KOPT-K1 (cell line): ENCODE results near the gene COL18A1.
"Not testable (repeated sequence)": the region's sequence is repeated elsewhere in the genome, so short reads cannot be mapped to it uniquely, and the experiment has no call there.

ENCODE experiments used
- H3K27ac ChIP-seq: fragments of 200-600 bp; sonication (generic); 2 replicates; pipeline ENCODE4 v1.5.1; 2016; ENCODE audit warnings: antibody characterized with exemption, mild to moderate bottlenecking, low read depth, low read length; ENCODE audit not compliant: poor library complexity, severe bottlenecking
- H3K36me3 ChIP-seq: fragments of 200-600 bp; sonication (generic); 2 replicates; pipeline ENCODE4 v1.5.1; 2017; ENCODE audit warnings: antibody characterized with exemption, mild to moderate bottlenecking, low read length, moderate library complexity; ENCODE audit not compliant: insufficient read depth
- H3K9me3 ChIP-seq: fragments of 200-600 bp; sonication (generic); 2 replicates; pipeline ENCODE4 v1.5.1; 2017; ENCODE audit warnings: antibody characterized with exemption, low read length, mild to moderate bottlenecking; ENCODE audit not compliant: insufficient read depth, poor library complexity, severe bottlenecking

COL18A1 gene

GRCh38 chr21:45517249-45518065 is 112.5 kb downstream of the COL18A1 start:
- H3K36me3 ChIP-seq, result peaks cover 98% of the 10 kb centered on the region
- no peak overlapping the region for H3K27ac ChIP-seq
- peaks cover 44% of the 10 kb centered on the region for H3K9me3 ChIP-seq

DNA sequence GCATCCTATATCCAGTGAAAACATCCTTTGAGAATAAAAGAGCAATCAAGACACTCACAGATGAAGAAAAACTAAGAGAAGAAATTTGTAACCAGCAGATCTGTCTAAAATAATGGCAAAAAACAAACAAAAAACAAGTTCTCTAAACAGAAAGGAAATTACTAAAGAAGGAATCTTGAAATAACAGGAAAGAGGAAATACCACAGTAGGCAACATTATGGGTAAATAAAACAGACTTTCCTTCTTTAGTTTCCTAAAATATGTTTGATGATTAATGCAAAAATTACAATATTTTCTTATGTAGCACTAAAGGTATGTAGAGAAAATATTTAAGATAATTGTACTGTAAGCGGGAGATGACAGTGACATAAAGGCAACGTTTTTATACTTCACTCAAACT is 113.8 kb downstream of the COL18A1 start:
- no peak overlapping the region for H3K27ac ChIP-seq
- peaks cover 57% of the 10 kb centered on the region for H3K9me3 ChIP-seq
- peaks cover 98% of the 10 kb centered on the region for H3K36me3 ChIP-seq

- H3K9me3 ChIP-seq, result peaks cover 57% of the 10 kb centered on the region
- H3K27ac ChIP-seq, result no peak overlapping the region
- peaks cover 97% of the 10 kb centered on the region for H3K36me3 ChIP-seq
Measured at GRCh38 chr21:45519182-45519581, 114.2 kb downstream of the COL18A1 start.

DNA sequence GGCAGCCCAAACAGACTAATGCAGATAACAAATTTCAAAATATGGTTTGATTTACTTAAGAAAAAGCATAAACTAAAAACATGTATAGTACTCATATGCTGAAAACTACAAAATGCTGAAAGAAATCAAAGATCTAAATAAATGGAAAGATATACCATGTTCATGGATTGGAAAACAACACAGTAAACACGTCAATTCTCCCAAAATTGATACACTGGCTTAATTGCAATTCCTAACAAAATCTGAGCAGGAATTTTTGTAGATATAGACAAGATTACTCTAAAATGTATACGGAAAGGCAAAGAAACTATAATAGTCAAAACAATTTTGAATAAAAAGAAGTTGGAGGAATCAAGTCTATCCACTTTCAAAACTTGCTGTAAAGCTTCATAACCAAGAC is 116.3 kb downstream of the COL18A1 start:
- H3K36me3 ChIP-seq, result peaks cover 93% of the 10 kb centered on the region
- H3K9me3 ChIP-seq, result peaks cover 57% of the 10 kb centered on the region
- H3K27ac ChIP-seq, result no peak overlapping the region

DNA sequence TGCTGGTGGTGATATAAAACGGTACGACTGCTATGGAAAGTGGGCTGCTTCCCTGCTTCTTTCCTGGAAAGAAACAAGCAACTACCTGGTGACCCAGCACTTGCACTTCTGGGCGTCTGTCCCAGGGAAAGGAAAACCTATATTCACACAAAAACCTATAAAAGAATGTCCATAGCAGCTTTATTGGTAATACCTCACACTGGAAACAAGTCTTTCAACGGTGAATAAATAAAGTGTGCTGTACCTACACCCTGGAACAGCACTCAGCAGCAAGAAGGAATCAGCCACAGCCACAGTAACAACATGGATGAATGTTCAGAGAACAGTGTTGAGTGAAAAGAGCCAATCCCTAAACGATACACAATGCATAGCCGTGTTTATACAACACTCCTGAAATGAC is 117.4 kb downstream of the COL18A1 start:
- Histone ChIP-seq H3K36me3 (peaks cover 94% of the 10 kb centered on the region), H3K27ac (no peak overlapping the region), H3K9me3 (peaks cover 57% of the 10 kb centered on the region)

DNA sequence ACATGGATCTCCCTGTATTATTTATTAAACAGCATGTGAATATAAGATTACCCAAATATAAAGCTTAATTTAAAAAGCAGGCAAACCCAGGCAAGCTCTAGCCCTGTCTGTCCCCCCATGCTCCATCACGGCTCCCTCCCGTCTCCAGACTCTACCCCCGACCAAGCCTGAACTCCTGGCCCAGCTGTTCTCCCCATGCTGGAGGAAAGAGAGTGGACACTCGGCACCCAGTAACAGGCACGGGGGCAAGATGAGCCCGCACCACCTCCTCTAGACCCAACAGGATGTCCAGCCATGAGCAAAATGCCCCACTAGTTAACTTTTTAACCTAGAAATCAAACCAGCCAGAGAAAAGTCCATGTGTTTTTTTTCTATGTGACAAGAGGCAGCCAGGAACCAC is 118.0 kb downstream of the COL18A1 start:
- peaks cover 57% of the 10 kb centered on the region for H3K9me3 ChIP-seq
- H3K27ac ChIP-seq, result no peak overlapping the region
- peaks cover 94% of the 10 kb centered on the region for H3K36me3 ChIP-seq

GRCh38 chr21:45523411-45524101 is 118.6 kb downstream of the COL18A1 start:
- Histone ChIP-seq H3K9me3 (peaks cover 52% of the 10 kb centered on the region), H3K27ac (no peak overlapping the region), H3K36me3 (peaks cover 94% of the 10 kb centered on the region)

DNA sequence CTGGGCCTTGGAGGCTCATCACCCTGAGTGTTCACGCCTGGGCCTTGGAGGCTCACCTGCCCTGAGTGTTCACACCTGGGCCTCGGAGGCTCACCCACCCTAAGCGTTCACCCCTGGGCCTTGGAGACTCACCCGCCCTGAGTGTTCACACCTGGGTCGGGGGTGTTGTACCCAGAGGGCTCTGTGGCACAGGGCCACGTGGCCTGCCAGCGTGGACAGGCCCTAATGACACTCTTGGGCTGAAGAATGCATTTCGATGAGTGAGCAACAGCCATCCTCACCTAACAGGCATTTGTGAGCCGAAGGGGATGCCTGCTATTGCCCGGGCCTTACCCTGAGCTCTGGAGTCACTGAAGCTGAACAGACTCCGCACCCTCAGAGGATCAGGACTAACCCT is 119.8 kb downstream of the COL18A1 start:
- H3K36me3 ChIP-seq, result peaks cover 94% of the 10 kb centered on the region
- no peak overlapping the region for H3K27ac ChIP-seq
- H3K9me3 ChIP-seq, result peaks cover 40% of the 10 kb centered on the region

GRCh38 chr21:45525153-45525909 is 120.4 kb downstream of the COL18A1 start:
- peaks cover 94% of the 10 kb centered on the region for H3K36me3 ChIP-seq

DNA sequence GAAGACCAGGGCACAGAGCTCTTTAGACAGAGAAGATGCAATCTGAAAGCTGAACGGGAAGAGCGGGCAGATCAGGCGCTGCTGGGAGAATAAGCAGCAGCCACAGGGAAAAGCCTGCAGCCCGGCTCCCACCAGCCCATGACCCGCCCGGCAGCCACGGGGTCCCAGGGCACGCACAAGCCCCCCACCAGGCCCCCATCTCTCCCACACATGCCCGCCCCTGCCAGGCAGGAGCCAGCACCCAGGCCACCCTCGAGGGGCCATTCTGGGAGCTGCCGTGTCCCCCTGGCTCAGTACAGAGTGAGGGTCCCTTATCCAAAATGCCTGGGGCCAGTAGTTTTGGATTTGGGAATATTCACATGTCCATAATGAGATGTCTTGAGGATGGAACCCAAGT is 120.9 kb downstream of the COL18A1 start:
- Histone ChIP-seq H3K9me3 (peaks cover 29% of the 10 kb centered on the region), H3K27ac (no peak overlapping the region), H3K36me3 (peaks cover 93% of the 10 kb centered on the region)

More at GRCh38 chr21:45525153-45525909, 120.4 kb downstream of the COL18A1 start:
- peaks cover 35% of the 10 kb centered on the region for H3K9me3 ChIP-seq
- no peak overlapping the region for H3K27ac ChIP-seq

- peaks cover 14% of the 10 kb centered on the region for H3K9me3 ChIP-seq
- H3K27ac ChIP-seq, result not testable (repeated sequence)
- peaks cover 78% of the 10 kb centered on the region for H3K36me3 ChIP-seq
Measured at GRCh38 chr21:45527151-45527999, 122.4 kb downstream of the COL18A1 start.

- H3K36me3 ChIP-seq, result peaks cover 70% of the 10 kb centered on the region; the same call in 1 of the 2 replicates
- H3K27ac ChIP-seq, result no peak overlapping the region
- H3K9me3 ChIP-seq, result peaks cover 6% of the 10 kb centered on the region
Measured at GRCh38 chr21:45528028-45528705, 123.2 kb downstream of the COL18A1 start.

- H3K9me3 ChIP-seq, result no peaks in the 10 kb centered on the region
- H3K36me3 ChIP-seq, result peaks cover 70% of the 10 kb centered on the region; the same call in 1 of the 2 replicates
- H3K27ac ChIP-seq, result no peak overlapping the region
Measured at GRCh38 chr21:45528981-45529784, 124.2 kb downstream of the COL18A1 start.
